CD4-positive, alpha-beta T cell (primary cell): ENCODE measurements around the gene TBC1D22A. TPM values are rescaled to one million over a fixed set of nuclear protein-coding genes. Genes with fewer than 3 reads are reported as not detected.

Experiments
- ATAC-seq: fragments of 200-7000 bp; cut with Tn5 transposase; one replicate; pipeline ENCODE4 v1.10.0; 2022; ENCODE audit warnings: mild to moderate bottlenecking; ENCODE audit not compliant: poor library complexity
- CTCF ChIA-PET: fragments of 350-600 bp; sonication (Branson Sonifier 250); formaldehyde crosslinking; loops from one replicate; lab custom pipeline; 2021; ENCODE audit warnings: antibody characterized with exemption, inconsistent platforms; lab: Charles Lee
- POLR2A ChIA-PET: fragments of 350-600 bp; sonication (Branson Sonifier 250); formaldehyde crosslinking; loops from one replicate; lab custom pipeline; 2021; ENCODE audit warnings: antibody characterized with exemption, inconsistent platforms; lab: Charles Lee
- DNase-seq, 14 experiments: peaks; one replicate each; pipeline ENCODE4 v3.0.0-alpha.2; 2013 to 2020; ENCODE audit warnings: mixed read lengths in 2 of 14
- H3K27ac ChIP-seq, 2 donors: one replicate each; pipeline versions ENCODE4 v1.5.1 to v1.7.0; 2013; ENCODE audit warnings: low read length in 2 of 2, low read depth in 1 of 2, mild to moderate bottlenecking in 1 of 2
- H3K27me3 ChIP-seq, 2 experiments: 1 replicate in 1 of 2; 2 replicates in 1 of 2; pipeline versions ENCODE4 v1.6.1 to v1.7.0; 2013; ENCODE audit warnings: low read length in 2 of 2, control low read depth in 1 of 2, mild to moderate bottlenecking in 1 of 2, moderate library complexity in 1 of 2; ENCODE audit not compliant: insufficient read depth in 2 of 2, control insufficient read depth in 1 of 2
- H3K36me3 ChIP-seq: one replicate; pipeline ENCODE4 v1.6.1; 2013; ENCODE audit warnings: low read length, control low read depth; ENCODE audit not compliant: insufficient read depth
- H3K4me1 ChIP-seq: one replicate; pipeline ENCODE4 v1.6.1; 2013; ENCODE audit warnings: low read length, control low read depth; ENCODE audit not compliant: insufficient read depth
- H3K4me3 ChIP-seq: one replicate; pipeline ENCODE4 v1.5.1; 2013; ENCODE audit warnings: mild to moderate bottlenecking, low read length, moderate library complexity
- H3K9me3 ChIP-seq, 2 experiments: 1 replicate in 1 of 2; 2 replicates in 1 of 2; pipeline versions ENCODE4 v1.6.1 to v1.7.0; 2013; ENCODE audit warnings: low read length in 2 of 2, mild to moderate bottlenecking in 2 of 2, control low read depth in 1 of 2, moderate library complexity in 1 of 2; ENCODE audit not compliant: control insufficient read depth in 1 of 2, insufficient read depth in 1 of 2
- H3K27ac Mint-ChIP-seq: one replicate; pipeline ENCODE4 v1.8.0; 2020; ENCODE audit warnings: mixed read lengths
- H3K27me3 Mint-ChIP-seq: one replicate; pipeline ENCODE4 v1.8.0; 2021; ENCODE audit warnings: mixed read lengths
- H3K36me3 Mint-ChIP-seq: one replicate; pipeline ENCODE4 v1.8.0; 2021; ENCODE audit warnings: low read depth, mixed read lengths
- H3K4me1 Mint-ChIP-seq: one replicate; pipeline ENCODE4 v1.8.0; 2021; ENCODE audit warnings: low read depth, mixed read lengths
- H3K4me3 Mint-ChIP-seq: one replicate; pipeline ENCODE4 v1.8.0; 2020; ENCODE audit warnings: mild to moderate bottlenecking, mixed read lengths
- H3K9me3 Mint-ChIP-seq: one replicate; pipeline ENCODE4 v1.8.0; 2020; ENCODE audit warnings: mixed read lengths
- intact Hi-C, 2 experiments: fragments of 100-400 bp; cut with DNase I in 1 of 2; cut with micrococcal nuclease in 1 of 2; formaldehyde crosslinking; loops; one replicate each; pipeline versions ENCODE4 v1.15.1 to v1.9.0; 2023 to 2025; cut with DNase I, micrococcal nuclease
- total RNA-seq, 174 experiments: library from RNA in 2 of 174; stranded (reverse) in 2 of 174; gene quantifications; one replicate each; pipeline ENCODE4 v1.2.3 and lab custom pipeline; 2021 to 2026
- TF ChIP-seq, protein P1 (sequence below): fragments of 200-600 bp; IDR thresholded peaks from one replicate; pipeline ENCODE4 v1.8.0; 2022; ENCODE audit warnings: antibody characterized with exemption, mild to moderate bottlenecking

Gene TBC1D22A
- total RNA-seq, 2 experiments from 2014 or later, result 27.1 to 31.7 TPM

DNA sequence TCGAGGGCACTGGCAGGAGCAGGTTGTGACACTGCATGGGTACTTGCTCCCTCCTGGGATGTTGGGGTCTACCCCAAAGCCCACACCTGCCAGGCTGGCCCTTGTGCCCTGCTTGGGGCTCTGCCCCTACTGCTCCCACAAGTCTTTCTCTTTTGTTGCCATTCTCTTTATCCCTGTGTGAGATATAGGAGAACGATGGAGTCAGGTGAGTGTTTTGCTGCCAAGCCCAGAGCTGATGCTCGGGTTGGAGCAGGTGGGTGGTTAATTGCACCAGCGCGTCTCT, 292.6 kb downstream of the TBC1D22A start:
- no peaks in the 10 kb centered on the region for H3K27me3 Mint-ChIP-seq
- intact Hi-C loops, result no loop called here
- H3K4me1 Mint-ChIP-seq, result no peaks in the 10 kb centered on the region
- H3K36me3 Mint-ChIP-seq, result peaks cover 36% of the 10 kb centered on the region
- H3K9me3 Mint-ChIP-seq, result no peaks in the 10 kb centered on the region
- H3K4me1 ChIP-seq, result peaks cover 3% of the 10 kb centered on the region
- H3K27ac Mint-ChIP-seq, result no peak overlapping the region
- no peak for DNase-seq
- H3K4me3 ChIP-seq, result no peak overlapping the region
- POLR2A ChIA-PET, result no interaction called here
- H3K27me3 ChIP-seq, result no peaks in the 10 kb centered on the region
- CTCF ChIA-PET, result no interaction called here
- peaks cover 0 to 4% of the 10 kb centered on the region in 2 experiments for H3K9me3 ChIP-seq
- H3K4me3 Mint-ChIP-seq, result no peak overlapping the region
- peaks cover 14% of the 10 kb centered on the region for H3K36me3 ChIP-seq
- no peak overlapping the region for H3K27ac ChIP-seq
- TF ChIP-seq, protein P1, sequence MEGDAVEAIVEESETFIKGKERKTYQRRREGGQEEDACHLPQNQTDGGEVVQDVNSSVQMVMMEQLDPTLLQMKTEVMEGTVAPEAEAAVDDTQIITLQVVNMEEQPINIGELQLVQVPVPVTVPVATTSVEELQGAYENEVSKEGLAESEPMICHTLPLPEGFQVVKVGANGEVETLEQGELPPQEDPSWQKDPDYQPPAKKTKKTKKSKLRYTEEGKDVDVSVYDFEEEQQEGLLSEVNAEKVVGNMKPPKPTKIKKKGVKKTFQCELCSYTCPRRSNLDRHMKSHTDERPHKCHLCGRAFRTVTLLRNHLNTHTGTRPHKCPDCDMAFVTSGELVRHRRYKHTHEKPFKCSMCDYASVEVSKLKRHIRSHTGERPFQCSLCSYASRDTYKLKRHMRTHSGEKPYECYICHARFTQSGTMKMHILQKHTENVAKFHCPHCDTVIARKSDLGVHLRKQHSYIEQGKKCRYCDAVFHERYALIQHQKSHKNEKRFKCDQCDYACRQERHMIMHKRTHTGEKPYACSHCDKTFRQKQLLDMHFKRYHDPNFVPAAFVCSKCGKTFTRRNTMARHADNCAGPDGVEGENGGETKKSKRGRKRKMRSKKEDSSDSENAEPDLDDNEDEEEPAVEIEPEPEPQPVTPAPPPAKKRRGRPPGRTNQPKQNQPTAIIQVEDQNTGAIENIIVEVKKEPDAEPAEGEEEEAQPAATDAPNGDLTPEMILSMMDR, result no peak
- ATAC-seq, result no peak

DNA sequence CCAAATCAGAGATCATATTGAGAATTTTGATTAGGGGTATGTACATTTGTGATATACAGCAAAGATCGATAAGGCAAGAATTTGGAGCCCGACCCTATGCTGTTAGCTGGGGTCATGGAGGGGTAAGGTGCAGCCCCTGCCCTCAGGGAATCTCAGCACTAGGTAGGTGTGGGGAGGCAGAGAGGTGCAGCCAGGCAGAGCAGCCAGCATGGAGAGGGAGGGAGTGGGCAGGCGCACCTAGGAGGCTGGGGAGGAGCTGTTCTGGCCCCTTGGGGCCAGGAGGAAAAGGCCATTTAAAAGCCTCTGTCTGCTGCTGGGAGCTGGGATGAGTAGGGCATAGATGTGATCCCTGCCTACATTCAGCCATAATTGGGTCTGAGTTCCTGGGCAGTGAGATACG, 293.0 kb downstream of the TBC1D22A start:
- peaks cover 0 to 4% of the 10 kb centered on the region in 2 experiments for H3K9me3 ChIP-seq
- H3K4me3 ChIP-seq, result no peak overlapping the region
- no peak for ATAC-seq
- H3K27ac ChIP-seq, result no peak overlapping the region
- Mint-ChIP-seq H3K4me1 (no peaks in the 10 kb centered on the region), H3K36me3 (peaks cover 36% of the 10 kb centered on the region), H3K27ac (no peak overlapping the region), H3K27me3 (no peaks in the 10 kb centered on the region), H3K9me3 (no peaks in the 10 kb centered on the region), H3K4me3 (no peak overlapping the region)
- peaks cover 14% of the 10 kb centered on the region for H3K36me3 ChIP-seq
- TF ChIP-seq, protein P1, result no peak
- ChIA-PET CTCF (no interaction called here), POLR2A (no interaction called here)
- DNase-seq, result no peak
- intact Hi-C loops, result no loop called here
- H3K4me1 ChIP-seq, result peaks cover 3% of the 10 kb centered on the region
- no peaks in the 10 kb centered on the region for H3K27me3 ChIP-seq

DNA sequence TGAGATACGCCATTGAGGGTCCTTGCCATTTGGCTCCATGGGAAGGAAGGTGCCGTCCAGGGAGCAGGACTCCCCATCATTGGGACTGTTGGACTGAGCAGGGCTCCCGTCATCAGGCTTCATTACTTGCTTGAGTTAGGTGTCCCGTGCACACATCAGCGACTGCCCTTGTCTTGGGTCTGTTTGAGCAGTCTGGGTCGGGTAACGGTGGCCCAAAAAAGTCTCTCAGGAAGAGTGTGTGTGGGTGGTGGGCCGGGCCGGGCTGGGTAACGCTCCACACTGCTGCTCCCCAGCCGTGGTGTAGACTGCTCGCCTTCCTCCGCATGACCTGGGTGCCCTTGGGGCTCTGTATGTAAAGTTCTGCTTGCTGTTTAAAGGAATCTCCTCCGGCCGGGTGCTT, 293.5 kb downstream of the TBC1D22A start:
- peaks cover 18% of the 10 kb centered on the region for H3K36me3 ChIP-seq
- H3K4me3 Mint-ChIP-seq, result no peak overlapping the region
- POLR2A ChIA-PET, result no interaction called here

More for the DNA sequence above, 293.5 kb downstream of the TBC1D22A start:
- Mint-ChIP-seq H3K27ac (no peak overlapping the region), H3K27me3 (no peaks in the 10 kb centered on the region), H3K9me3 (no peaks in the 10 kb centered on the region), H3K36me3 (peaks cover 36% of the 10 kb centered on the region), H3K4me1 (no peaks in the 10 kb centered on the region)
- intact Hi-C loops, result no loop called here
- no peaks in the 10 kb centered on the region for H3K27me3 ChIP-seq
- H3K4me1 ChIP-seq, result peaks cover 3% of the 10 kb centered on the region
- ATAC-seq (no peak), DNase-seq (no peak)
- H3K4me3 ChIP-seq, result no peak overlapping the region
- H3K27ac ChIP-seq, result no peak overlapping the region
- H3K9me3 ChIP-seq, result peaks cover 0 to 4% of the 10 kb centered on the region in 2 experiments
- TF ChIP-seq, protein P1, result no peak
- CTCF ChIA-PET, result no interaction called here
